Measurements from ENCODE around the gene B4GALNT4. TPM values are rescaled to one million over a fixed set of nuclear protein-coding genes. Genes with fewer than 3 reads are reported as not detected.
A peak's percentile ranks its signal among the peaks of the same experiment; 100 is the strongest.

Gene B4GALNT4
- total and polyA plus RNA-seq, 5 experiments from 2014 or later = 0.16 to 1.3 (median 0.39) TPM; not detected in 2

- DNase-seq (peak in 8 of 10 donors; percentile 42 to 63 (median 52)), ATAC-seq (peak; percentile 66 to 81)
- peaks cover 12 to 42% (median 21%) of the 10 kb centered on the region in 5 donors for H3K27me3 Mint-ChIP-seq
- H3K9me3 Mint-ChIP-seq = peaks cover 0 to 3% (median 0%) of the 10 kb centered on the region in 9 donors
- peak overlapping the region in 1 of 10 donors; percentile 57 for H3K4me3 Mint-ChIP-seq
- peak overlapping the region in 2 of 10 donors; percentile 67 to 85 for H3K27ac Mint-ChIP-seq
- POLR2A ChIA-PET = interaction anchor here (0.7 to 2.7 kb wide), 10 partner anchors 9 to 127 kb away, joined by 3 to 10 read pairs (median 4); no protein-coding TSS in a partner anchor
- peaks cover 10 to 27% (median 20%) of the 10 kb centered on the region in 4 donors for H3K4me1 Mint-ChIP-seq
- peaks cover 0 to 4% (median 0%) of the 10 kb centered on the region in 3 donors for H3K36me3 Mint-ChIP-seq
Measured at GRCh38 chr11:363948-364761, 5.1 kb upstream of the B4GALNT4 start.

GRCh38 chr11:364991-365725 is 4.1 kb upstream of the B4GALNT4 start:
- Mint-ChIP-seq H3K36me3 (peaks cover 0 to 4% (median 0%) of the 10 kb centered on the region in 3 donors), H3K27ac (peak overlapping the region in 1 of 10 donors; percentile 38), H3K9me3 (peaks cover 0 to 3% (median 0%) of the 10 kb centered on the region in 9 donors), H3K27me3 (peaks cover 14 to 44% (median 21%) of the 10 kb centered on the region in 5 donors), H3K4me1 (peaks cover 10 to 24% (median 19%) of the 10 kb centered on the region in 4 donors), H3K4me3 (no peak overlapping the region)
- ATAC-seq (no peak), DNase-seq (no peak)
- POLR2A ChIA-PET = interaction anchor here (0.7 to 2.7 kb wide), 6 partner anchors 10 to 114 kb away, joined by 3 to 10 read pairs (median 4); no protein-coding TSS in a partner anchor

- Mint-ChIP-seq H3K27me3 (peaks cover 14 to 51% (median 23%) of the 10 kb centered on the region in 5 donors), H3K27ac (no peak overlapping the region), H3K4me1 (peaks cover 11 to 27% (median 24%) of the 10 kb centered on the region in 4 donors), H3K4me3 (no peak overlapping the region), H3K36me3 (peaks cover 0 to 4% (median 0%) of the 10 kb centered on the region in 3 donors), H3K9me3 (peaks cover 0 to 3% (median 0%) of the 10 kb centered on the region in 9 donors)
- DNase-seq (no peak), ATAC-seq (no peak)
- POLR2A ChIA-PET = no interaction called here
Measured at GRCh38 chr11:365831-366230, 3.5 kb upstream of the B4GALNT4 start.

GRCh38 chr11:367956-368413 is 1.3 kb upstream of the B4GALNT4 start:
- peak overlapping the region; percentile 49 to 90 (median 82) for H3K4me3 Mint-ChIP-seq
- no peak for ATAC-seq
- H3K27ac Mint-ChIP-seq = peak overlapping the region in 6 of 10 donors; percentile 15 to 70 (median 50)
- peaks cover 0 to 4% (median 0%) of the 10 kb centered on the region in 3 donors for H3K36me3 Mint-ChIP-seq
- POLR2A ChIA-PET = interaction anchor here (0.9 to 1.2 kb wide), 3 partner anchors 43 to 113 kb away, joined by 3 read pairs; partner anchors contain the start of gene IFITM5
- peaks cover 16 to 62% (median 23%) of the 10 kb centered on the region in 5 donors for H3K27me3 Mint-ChIP-seq
- H3K9me3 Mint-ChIP-seq = no peaks in the 10 kb centered on the region
- no peak for DNase-seq
- peaks cover 11 to 27% (median 23%) of the 10 kb centered on the region in 4 donors for H3K4me1 Mint-ChIP-seq

GRCh38 chr11:368414-369335 is 624 bp upstream of the B4GALNT4 start:
- Mint-ChIP-seq H3K27me3 (peaks cover 16 to 62% (median 23%) of the 10 kb centered on the region in 5 donors), H3K9me3 (no peaks in the 10 kb centered on the region), H3K4me1 (peaks cover 12 to 27% (median 23%) of the 10 kb centered on the region in 4 donors), H3K27ac (peak overlapping the region in 7 of 10 donors; percentile 15 to 86 (median 67)), H3K36me3 (peaks cover 0 to 4% (median 0%) of the 10 kb centered on the region in 3 donors), H3K4me3 (peak overlapping the region; percentile 68 to 90 (median 82))
- DNase-seq = peak in 1 of 10 donors; percentile 63
- ATAC-seq = peak in 1 of 2 donors; percentile 26
- POLR2A ChIA-PET = interaction anchor here (0.9 to 1.2 kb wide), 3 partner anchors 42 to 114 kb away, joined by 3 read pairs; partner anchors contain the start of gene IFITM5

GRCh38 chr11:370070-370941 is 1.0 kb downstream of the B4GALNT4 start:
- POLR2A ChIA-PET = interaction anchor here (1.0 to 1.1 kb wide), 2 partner anchors 8 to 120 kb away, joined by 3 read pairs; no protein-coding TSS in a partner anchor
- peaks cover 16 to 54% (median 20%) of the 10 kb centered on the region in 5 donors for H3K27me3 Mint-ChIP-seq
- peaks cover 0 to 4% (median 0%) of the 10 kb centered on the region in 3 donors for H3K36me3 Mint-ChIP-seq
- DNase-seq (peak in 1 of 10 donors; percentile 61), ATAC-seq (no peak)
- H3K4me1 Mint-ChIP-seq = peaks cover 15 to 34% (median 23%) of the 10 kb centered on the region in 4 donors
- H3K4me3 Mint-ChIP-seq = peak overlapping the region; percentile 48 to 83 (median 68)
- H3K9me3 Mint-ChIP-seq = peaks cover 0 to 2% (median 0%) of the 10 kb centered on the region in 9 donors
- peak overlapping the region in 5 of 10 donors; percentile 37 to 53 (median 44) for H3K27ac Mint-ChIP-seq

GRCh38 chr11:371051-371450 is 1.8 kb downstream of the B4GALNT4 start:
- H3K27me3 Mint-ChIP-seq = peaks cover 16 to 50% (median 20%) of the 10 kb centered on the region in 5 donors
- ATAC-seq (no peak), DNase-seq (peak in 1 of 10 donors; percentile 32)
- POLR2A ChIA-PET = interaction anchor here (1.0 to 1.1 kb wide), 2 partner anchors 9 to 121 kb away, joined by 3 read pairs; no protein-coding TSS in a partner anchor
- peaks cover 15 to 34% (median 23%) of the 10 kb centered on the region in 4 donors for H3K4me1 Mint-ChIP-seq
- peak overlapping the region in 8 of 10 donors; percentile 16 to 83 (median 46) for H3K4me3 Mint-ChIP-seq
- peak overlapping the region in 1 of 10 donors; percentile 20 for H3K27ac Mint-ChIP-seq
- peaks cover 0 to 2% (median 0%) of the 10 kb centered on the region in 9 donors for H3K9me3 Mint-ChIP-seq
- peaks cover 0 to 4% (median 0%) of the 10 kb centered on the region in 3 donors for H3K36me3 Mint-ChIP-seq

- H3K4me1 Mint-ChIP-seq = peaks cover 15 to 34% (median 23%) of the 10 kb centered on the region in 4 donors
- peak overlapping the region in 1 of 10 donors; percentile 79 for H3K4me3 Mint-ChIP-seq
- H3K27ac Mint-ChIP-seq = peak overlapping the region in 2 of 10 donors; percentile 57 to 60
Measured at GRCh38 chr11:371716-372590, 2.7 kb downstream of the B4GALNT4 start.

GRCh38 chr11:372809-373715 is 3.8 kb downstream of the B4GALNT4 start:
- Mint-ChIP-seq H3K36me3 (no peaks in the 10 kb centered on the region), H3K4me1 (peaks cover 7 to 23% (median 17%) of the 10 kb centered on the region in 4 donors), H3K9me3 (peaks cover 0 to 2% (median 0%) of the 10 kb centered on the region in 9 donors), H3K4me3 (no peak overlapping the region), H3K27me3 (peaks cover 6 to 30% (median 9%) of the 10 kb centered on the region in 5 donors), H3K27ac (peak overlapping the region in 1 of 10 donors; percentile 49)
- DNase-seq = no peak
- ATAC-seq = no peak
- POLR2A ChIA-PET = interaction anchor here (0.6 kb wide), 1 partner anchor 41 kb away, joined by 3 read pairs; no protein-coding TSS in a partner anchor

More at GRCh38 chr11:371716-372590, 2.7 kb downstream of the B4GALNT4 start:
- DNase-seq (peak in 1 of 10 donors; percentile 14), ATAC-seq (no peak)
- peaks cover 16 to 41% (median 17%) of the 10 kb centered on the region in 5 donors for H3K27me3 Mint-ChIP-seq
- peaks cover 0 to 2% (median 0%) of the 10 kb centered on the region in 9 donors for H3K9me3 Mint-ChIP-seq
- peaks cover 0 to 4% (median 0%) of the 10 kb centered on the region in 3 donors for H3K36me3 Mint-ChIP-seq
- POLR2A ChIA-PET = no interaction called here
